K562 (cell line): ENCODE measurements around the gene BRMS1. TPM values are rescaled to one million over a fixed set of nuclear protein-coding genes. Genes with fewer than 3 reads are reported as not detected.

Experiments used
- FOSL1 ChIP-seq: fragments of 200-800 bp; sonication (Bioruptor generic); conservative IDR thresholded peaks from 2 replicates; pipeline ENCODE4 v1.6.1; 2016; ENCODE audit warnings: missing genetic modification characterization, missing compliant biosample characterization
- FOXK2 ChIP-seq, 2 experiments: fragments of 450-650 bp; IDR thresholded peaks in 1 of 2; conservative IDR thresholded peaks in 1 of 2; 2 replicates each; pipeline ENCODE4 v1.6.1; 2016; ENCODE audit warnings: low read depth in 2 of 2, mild to moderate bottlenecking in 1 of 2
- GTF2E2 ChIP-seq: fragments of 200-800 bp; sonication (Bioruptor generic); IDR thresholded peaks from 2 replicates; pipeline ENCODE4 v1.6.1; 2016; ENCODE audit warnings: missing genetic modification characterization, missing compliant biosample characterization
- polyA plus RNA-seq, 8 experiments: library from polyadenylated mRNA; depleted of rRNA in 4 of 8; stranded (reverse) in 5 of 8; unstranded in 3 of 8; fragments of >200 nt; fragmentation: Nextera tagmentation in 2 of 8; fragmentation: Illumina TruSeq in 1 of 8; extraction: Ambion mirVana in 2 of 8; extraction: Trizol in 1 of 8; gene quantifications; 2 replicates each; pipeline versions ENCODE4 v1.2.1 to v1.2.3, GENCODE V29; 2011 to 2014; ENCODE audit warnings: inconsistent platforms in 1 of 8, missing spikeins in 1 of 8
- total RNA-seq, 7 experiments: library from RNA; depleted of rRNA in 6 of 7; stranded (reverse); fragments of >200 nt in 6 of 7; fragmentation: Illumina TruSeq in 2 of 7; extraction: Trizol in 2 of 7; gene quantifications; 2 replicates each; pipeline versions ENCODE4 v1.2.1 to v1.2.3, GENCODE V29; 2011 to 2021; ENCODE audit warnings: low replicate concordance in 1 of 7
- TF ChIP-seq, protein P1 (sequence below): fragments of 450-650 bp; IDR thresholded peaks from 2 replicates; pipeline ENCODE4 v1.6.1; 2018; ENCODE audit not compliant: partially characterized antibody
- TF ChIP-seq, protein P2 (sequence below): sonication (generic); formaldehyde crosslinking; IDR thresholded peaks from 2 replicates; pipeline ENCODE4 v1.8.0; 2022; ENCODE audit warnings: missing genetic modification reagents, mild to moderate bottlenecking, moderate library complexity, borderline replicate concordance
- TF ChIP-seq, protein P3 (sequence below): fragments of 250-450 bp; sonication (Bioruptor Pico); IDR thresholded peaks from 2 replicates; pipeline ENCODE4 v1.4.0; 2020

The BRMS1 gene
- total and polyA plus RNA-seq, 9 of the 15 experiments (the other 6 are each of a cell fraction or from before 2014, with no cell fraction given), result 2.2 to 78.8 (median 33.4) TPM

DNA sequence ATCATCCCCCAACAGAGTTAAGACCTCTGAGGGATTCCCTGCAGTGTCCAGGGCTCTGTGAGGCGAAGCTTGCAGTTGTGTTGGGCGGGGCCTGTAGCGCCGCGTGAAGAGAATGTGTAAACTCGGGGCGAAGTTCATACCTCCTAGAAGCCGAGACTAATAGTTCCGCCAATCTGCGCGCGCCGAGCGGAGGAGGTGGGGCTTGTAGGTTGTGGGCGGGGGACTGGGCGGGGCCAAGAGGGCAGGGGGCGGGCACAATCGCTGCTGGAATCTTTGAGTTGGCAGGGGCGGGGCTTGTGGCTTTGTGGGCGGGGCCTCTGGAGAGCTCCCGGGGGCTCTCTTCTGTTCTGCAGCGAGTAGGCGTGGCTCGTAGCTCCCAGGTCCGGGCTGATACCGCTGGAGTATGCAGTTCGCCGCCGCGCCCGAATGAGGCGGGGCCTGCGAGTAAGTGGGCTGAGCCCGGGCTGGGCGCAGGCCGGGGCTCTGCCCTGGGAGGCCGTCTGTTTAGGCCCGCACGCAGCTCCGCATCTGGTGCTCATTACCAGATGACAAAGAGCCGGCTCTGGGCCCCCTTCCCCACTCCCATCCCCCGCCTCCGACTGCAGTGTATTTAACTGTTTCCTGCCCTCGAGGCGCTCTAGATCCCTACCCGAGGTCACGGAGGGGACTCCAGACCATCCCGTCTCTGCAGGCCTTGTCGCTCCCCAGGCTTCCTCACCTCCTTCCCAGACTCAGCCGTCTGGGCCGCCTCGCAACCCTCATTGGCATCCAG lies 32.2 kb downstream of the BRMS1 start (continued):
- peak in 1 of 2 experiments; percentile 70; a peak in 2 of 4 replicates for TF ChIP-seq FOXK2 (conservative IDR thresholded peaks at IDR 0.05 in 1 of 2, IDR thresholded peaks at IDR 0.05 in 1 of 2; ENCODE audit: low read depth in 2 of 2)
- TF ChIP-seq, protein P1, sequence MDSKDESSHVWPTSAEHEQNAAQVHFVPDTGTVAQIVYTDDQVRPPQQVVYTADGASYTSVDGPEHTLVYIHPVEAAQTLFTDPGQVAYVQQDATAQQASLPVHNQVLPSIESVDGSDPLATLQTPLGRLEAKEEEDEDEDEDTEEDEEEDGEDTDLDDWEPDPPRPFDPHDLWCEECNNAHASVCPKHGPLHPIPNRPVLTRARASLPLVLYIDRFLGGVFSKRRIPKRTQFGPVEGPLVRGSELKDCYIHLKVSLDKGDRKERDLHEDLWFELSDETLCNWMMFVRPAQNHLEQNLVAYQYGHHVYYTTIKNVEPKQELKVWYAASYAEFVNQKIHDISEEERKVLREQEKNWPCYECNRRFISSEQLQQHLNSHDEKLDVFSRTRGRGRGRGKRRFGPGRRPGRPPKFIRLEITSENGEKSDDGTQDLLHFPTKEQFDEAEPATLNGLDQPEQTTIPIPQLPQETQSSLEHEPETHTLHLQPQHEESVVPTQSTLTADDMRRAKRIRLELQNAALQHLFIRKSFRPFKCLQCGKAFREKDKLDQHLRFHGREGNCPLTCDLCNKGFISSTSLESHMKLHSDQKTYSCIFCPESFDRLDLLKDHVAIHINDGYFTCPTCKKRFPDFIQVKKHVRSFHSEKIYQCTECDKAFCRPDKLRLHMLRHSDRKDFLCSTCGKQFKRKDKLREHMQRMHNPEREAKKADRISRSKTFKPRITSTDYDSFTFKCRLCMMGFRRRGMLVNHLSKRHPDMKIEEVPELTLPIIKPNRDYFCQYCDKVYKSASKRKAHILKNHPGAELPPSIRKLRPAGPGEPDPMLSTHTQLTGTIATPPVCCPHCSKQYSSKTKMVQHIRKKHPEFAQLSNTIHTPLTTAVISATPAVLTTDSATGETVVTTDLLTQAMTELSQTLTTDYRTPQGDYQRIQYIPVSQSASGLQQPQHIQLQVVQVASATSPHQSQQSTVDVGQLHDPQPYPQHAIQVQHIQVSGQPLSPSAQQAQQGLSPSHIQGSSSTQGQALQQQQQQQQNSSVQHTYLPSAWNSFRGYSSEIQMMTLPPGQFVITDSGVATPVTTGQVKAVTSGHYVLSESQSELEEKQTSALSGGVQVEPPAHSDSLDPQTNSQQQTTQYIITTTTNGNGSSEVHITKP, result peak; percentile 95
- peak; percentile 94 for TF ChIP-seq FOSL1 (tag)
- TF ChIP-seq, protein P2, sequence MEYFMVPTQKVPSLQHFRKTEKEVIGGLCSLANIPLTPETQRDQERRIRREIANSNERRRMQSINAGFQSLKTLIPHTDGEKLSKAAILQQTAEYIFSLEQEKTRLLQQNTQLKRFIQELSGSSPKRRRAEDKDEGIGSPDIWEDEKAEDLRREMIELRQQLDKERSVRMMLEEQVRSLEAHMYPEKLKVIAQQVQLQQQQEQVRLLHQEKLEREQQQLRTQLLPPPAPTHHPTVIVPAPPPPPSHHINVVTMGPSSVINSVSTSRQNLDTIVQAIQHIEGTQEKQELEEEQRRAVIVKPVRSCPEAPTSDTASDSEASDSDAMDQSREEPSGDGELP (CRISPR knock-in tag), result peak; percentile 1; the same call in 1 of the 2 replicates
- TF ChIP-seq GTF2E2 (tag), result no peak
- TF ChIP-seq, protein P3, sequence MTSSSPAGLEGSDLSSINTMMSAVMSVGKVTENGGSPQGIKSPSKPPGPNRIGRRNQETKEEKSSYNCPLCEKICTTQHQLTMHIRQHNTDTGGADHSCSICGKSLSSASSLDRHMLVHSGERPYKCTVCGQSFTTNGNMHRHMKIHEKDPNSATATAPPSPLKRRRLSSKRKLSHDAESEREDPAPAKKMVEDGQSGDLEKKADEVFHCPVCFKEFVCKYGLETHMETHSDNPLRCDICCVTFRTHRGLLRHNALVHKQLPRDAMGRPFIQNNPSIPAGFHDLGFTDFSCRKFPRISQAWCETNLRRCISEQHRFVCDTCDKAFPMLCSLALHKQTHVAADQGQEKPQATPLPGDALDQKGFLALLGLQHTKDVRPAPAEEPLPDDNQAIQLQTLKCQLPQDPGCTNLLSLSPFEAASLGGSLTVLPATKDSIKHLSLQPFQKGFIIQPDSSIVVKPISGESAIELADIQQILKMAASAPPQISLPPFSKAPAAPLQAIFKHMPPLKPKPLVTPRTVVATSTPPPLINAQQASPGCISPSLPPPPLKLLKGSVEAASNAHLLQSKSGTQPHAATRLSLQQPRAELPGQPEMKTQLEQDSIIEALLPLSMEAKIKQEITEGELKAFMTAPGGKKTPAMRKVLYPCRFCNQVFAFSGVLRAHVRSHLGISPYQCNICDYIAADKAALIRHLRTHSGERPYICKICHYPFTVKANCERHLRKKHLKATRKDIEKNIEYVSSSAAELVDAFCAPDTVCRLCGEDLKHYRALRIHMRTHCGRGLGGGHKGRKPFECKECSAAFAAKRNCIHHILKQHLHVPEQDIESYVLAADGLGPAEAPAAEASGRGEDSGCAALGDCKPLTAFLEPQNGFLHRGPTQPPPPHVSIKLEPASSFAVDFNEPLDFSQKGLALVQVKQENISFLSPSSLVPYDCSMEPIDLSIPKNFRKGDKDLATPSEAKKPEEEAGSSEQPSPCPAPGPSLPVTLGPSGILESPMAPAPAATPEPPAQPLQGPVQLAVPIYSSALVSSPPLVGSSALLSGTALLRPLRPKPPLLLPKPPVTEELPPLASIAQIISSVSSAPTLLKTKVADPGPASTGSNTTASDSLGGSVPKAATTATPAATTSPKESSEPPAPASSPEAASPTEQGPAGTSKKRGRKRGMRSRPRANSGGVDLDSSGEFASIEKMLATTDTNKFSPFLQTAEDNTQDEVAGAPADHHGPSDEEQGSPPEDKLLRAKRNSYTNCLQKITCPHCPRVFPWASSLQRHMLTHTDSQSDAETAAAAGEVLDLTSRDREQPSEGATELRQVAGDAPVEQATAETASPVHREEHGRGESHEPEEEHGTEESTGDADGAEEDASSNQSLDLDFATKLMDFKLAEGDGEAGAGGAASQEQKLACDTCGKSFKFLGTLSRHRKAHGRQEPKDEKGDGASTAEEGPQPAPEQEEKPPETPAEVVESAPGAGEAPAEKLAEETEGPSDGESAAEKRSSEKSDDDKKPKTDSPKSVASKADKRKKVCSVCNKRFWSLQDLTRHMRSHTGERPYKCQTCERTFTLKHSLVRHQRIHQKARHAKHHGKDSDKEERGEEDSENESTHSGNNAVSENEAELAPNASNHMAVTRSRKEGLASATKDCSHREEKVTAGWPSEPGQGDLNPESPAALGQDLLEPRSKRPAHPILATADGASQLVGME, result no peak
